WTC11 (cell line): ENCODE results near the gene UBD. TPM values are rescaled to one million over a fixed set of nuclear protein-coding genes. Genes with fewer than 3 reads are reported as not detected.

ENCODE experiments used
- ATAC-seq: fragments of 200-7000 bp; cut with Tn5 transposase; 2 replicates; pipeline ENCODE4 v1.10.0; 2021; ENCODE audit warnings: mild to moderate bottlenecking, moderate library complexity
- CTCF ChIA-PET: fragments of 300-600 bp; sonication (Branson Sonifier 250); formaldehyde crosslinking; loops from one replicate; lab custom pipeline; 2021; ENCODE audit warnings: antibody characterized with exemption; lab: Charles Lee
- POLR2A ChIA-PET: fragments of 350-600 bp; sonication (Branson Sonifier 250); formaldehyde crosslinking; loops from one replicate; lab custom pipeline; 2021; ENCODE audit warnings: antibody characterized with exemption; lab: Charles Lee
- DNase-seq: peaks from one replicate; pipeline ENCODE4 v3.0.0; 2021; ENCODE audit warnings: low spot score
- H3K27ac Mint-ChIP-seq: 2 replicates; pipeline ENCODE4 v1.8.0; 2021; ENCODE audit warnings: mixed read lengths
- H3K27me3 Mint-ChIP-seq: 2 replicates; pipeline ENCODE4 v1.8.0; 2021; ENCODE audit warnings: low read depth, mild to moderate bottlenecking, moderate library complexity, mixed read lengths
- H3K36me3 Mint-ChIP-seq: 2 replicates; pipeline ENCODE4 v1.8.0; 2021; ENCODE audit warnings: mixed read lengths
- H3K4me1 Mint-ChIP-seq: 2 replicates; pipeline ENCODE4 v1.8.0; 2022; ENCODE audit warnings: mixed read lengths
- H3K4me3 Mint-ChIP-seq: 2 replicates; pipeline ENCODE4 v1.8.0; 2021; ENCODE audit warnings: mild to moderate bottlenecking, moderate library complexity, mixed read lengths
- H3K9me3 Mint-ChIP-seq: 2 replicates; pipeline ENCODE4 v1.8.0; 2021; ENCODE audit warnings: mixed read lengths
- ATF2 ChIP-seq: sonication (generic); formaldehyde crosslinking; IDR thresholded peaks from 2 replicates; pipeline ENCODE4 v1.8.1; 2022; ENCODE audit warnings: low read depth, missing genetic modification reagents, borderline replicate concordance
- CDX4 ChIP-seq: fragments of 250-450 bp; sonication (Bioruptor Pico); IDR thresholded peaks from 2 replicates; pipeline ENCODE4 v1.9.0; 2021; ENCODE audit warnings: moderate library complexity, mild to moderate bottlenecking, inconsistent platforms, borderline replicate concordance
- ELF4 ChIP-seq: sonication (generic); formaldehyde crosslinking; IDR thresholded peaks from 2 replicates; pipeline ENCODE4 v1.8.1; 2022; ENCODE audit warnings: low read depth, mild to moderate bottlenecking, moderate library complexity, missing genetic modification reagents
- ETV6 ChIP-seq: sonication (generic); formaldehyde crosslinking; IDR thresholded peaks from 2 replicates; pipeline ENCODE4 v1.8.1; 2022; ENCODE audit warnings: mild to moderate bottlenecking, missing genetic modification reagents
- FOXJ3 ChIP-seq: sonication (generic); formaldehyde crosslinking; IDR thresholded peaks from 2 replicates; pipeline ENCODE4 v1.9.0; 2021; ENCODE audit warnings: missing genetic modification reagents, mild to moderate bottlenecking, borderline replicate concordance
- FOXK1 ChIP-seq: sonication (generic); formaldehyde crosslinking; IDR thresholded peaks from 2 replicates; pipeline ENCODE4 v1.8.0; 2022; ENCODE audit warnings: mild to moderate bottlenecking, moderate library complexity, missing genetic modification reagents
- GTF2I ChIP-seq: fragments of 250-450 bp; sonication (Bioruptor Pico); conservative IDR thresholded peaks from 2 replicates; pipeline ENCODE4 v1.4.0; 2021; ENCODE audit warnings: mild to moderate bottlenecking
- KAT7 ChIP-seq: sonication (generic); formaldehyde crosslinking; IDR thresholded peaks from 2 replicates; pipeline ENCODE4 v1.8.1; 2023; ENCODE audit warnings: missing genetic modification reagents, mild to moderate bottlenecking, borderline replicate concordance
- MAX ChIP-seq: sonication (generic); formaldehyde crosslinking; IDR thresholded peaks from 2 replicates; pipeline ENCODE4 v1.8.0; 2022; ENCODE audit warnings: mild to moderate bottlenecking, missing genetic modification reagents
- NFATC4 ChIP-seq: fragments of 250-450 bp; sonication (Bioruptor Pico); IDR thresholded peaks from 2 replicates; pipeline ENCODE4 v1.9.0; 2021; ENCODE audit warnings: mild to moderate bottlenecking
- OVOL2 ChIP-seq: fragments of 250-450 bp; sonication (Bioruptor Pico); IDR thresholded peaks from 2 replicates; pipeline ENCODE4 v1.9.0; 2021; ENCODE audit warnings: mild to moderate bottlenecking, borderline replicate concordance
- PRDM15 ChIP-seq: sonication (generic); formaldehyde crosslinking; IDR thresholded peaks from 2 replicates; pipeline ENCODE4 v1.8.0; 2022; ENCODE audit warnings: missing genetic modification reagents
- PRRX2 ChIP-seq: fragments of 250-450 bp; sonication (Bioruptor Pico); IDR thresholded peaks from 2 replicates; pipeline ENCODE4 v1.8.0; 2021; ENCODE audit warnings: mild to moderate bottlenecking
- SMAD3 ChIP-seq: sonication (generic); formaldehyde crosslinking; IDR thresholded peaks from 2 replicates; pipeline ENCODE4 v1.8.0; 2022; ENCODE audit warnings: missing genetic modification reagents, mild to moderate bottlenecking, borderline replicate concordance
- ZNF121 ChIP-seq: sonication (generic); formaldehyde crosslinking; IDR thresholded peaks from 2 replicates; pipeline ENCODE4 v1.8.0; 2023; ENCODE audit warnings: missing genetic modification reagents
- ZNF219 ChIP-seq: sonication (generic); formaldehyde crosslinking; IDR thresholded peaks from 2 replicates; pipeline ENCODE4 v1.8.0; 2023; ENCODE audit warnings: missing genetic modification reagents, mild to moderate bottlenecking, borderline replicate concordance
- ZNF281 ChIP-seq: sonication (generic); formaldehyde crosslinking; IDR thresholded peaks from 2 replicates; pipeline ENCODE4 v1.8.0; 2023; ENCODE audit warnings: mild to moderate bottlenecking, missing genetic modification reagents
- ZNF416 ChIP-seq: fragments of 250-450 bp; sonication (Bioruptor Pico); IDR thresholded peaks from 2 replicates; pipeline ENCODE4 v1.9.0; 2021; ENCODE audit warnings: mild to moderate bottlenecking, inconsistent platforms
- ZNF425 ChIP-seq: fragments of 250-450 bp; sonication (Bioruptor Pico); conservative IDR thresholded peaks from 2 replicates; pipeline ENCODE4 v1.9.0; 2021; ENCODE audit warnings: mild to moderate bottlenecking
- total RNA-seq: library from RNA; stranded (reverse); gene quantifications from 3 replicates; pipeline ENCODE4 v1.2.3, GENCODE V29; 2021

The UBD gene
- total RNA-seq, 1 experiment from 2014 or later = 0.15 TPM

GRCh38 chr6:29527564-29527963 lies 32.0 kb downstream of the UBD start:
- POLR2A ChIA-PET = no interaction called here
- no peak overlapping the region for H3K27ac Mint-ChIP-seq
- no peak overlapping the region for H3K4me3 Mint-ChIP-seq
- DNase-seq (no peak), ATAC-seq (no peak)
- TF ChIP-seq ATF2 (CRISPR knock-in tag) = no peak
- no peak for TF ChIP-seq PRRX2 (CRISPR knock-in tag)
- TF ChIP-seq ZNF219 (CRISPR knock-in tag) = no peak
- no peak for TF ChIP-seq PRDM15
- no peak for TF ChIP-seq FOXK1
- H3K9me3 Mint-ChIP-seq = peaks cover 32% of the 10 kb centered on the region
- CTCF ChIA-PET = interaction anchor here (1.1 kb wide), 1 partner anchor 126 kb away, joined by 3 read pairs; no protein-coding TSS in a partner anchor
- peaks cover 20% of the 10 kb centered on the region for H3K36me3 Mint-ChIP-seq
- peaks cover 20% of the 10 kb centered on the region for H3K4me1 Mint-ChIP-seq
- no peaks in the 10 kb centered on the region for H3K27me3 Mint-ChIP-seq

- ATAC-seq (no peak), DNase-seq (no peak)
- H3K27ac Mint-ChIP-seq = no peak overlapping the region
- H3K4me1 Mint-ChIP-seq = peaks cover 20% of the 10 kb centered on the region
- H3K9me3 Mint-ChIP-seq = peaks cover 36% of the 10 kb centered on the region
- no peak overlapping the region for H3K4me3 Mint-ChIP-seq
- H3K27me3 Mint-ChIP-seq = no peaks in the 10 kb centered on the region
- TF ChIP-seq CDX4 (CRISPR knock-in tag) (no peak), ELF4 (CRISPR knock-in tag) (no peak), ZNF425 (CRISPR knock-in tag) (no peak), KAT7 (no peak), SMAD3 (CRISPR knock-in tag) (no peak), FOXJ3 (CRISPR knock-in tag) (no peak), NFATC4 (CRISPR knock-in tag) (no peak), MAX (CRISPR knock-in tag) (no peak), GTF2I (CRISPR knock-in tag) (no peak), ZNF416 (CRISPR knock-in tag) (no peak), PRDM15 (no peak), FOXK1 (no peak), ZNF121 (CRISPR knock-in tag) (no peak), ZNF281 (CRISPR knock-in tag) (no peak), ETV6 (no peak), OVOL2 (CRISPR knock-in tag) (no peak)
- ChIA-PET CTCF (interaction anchor here (1.1 kb wide), 1 partner anchor 127 kb away, joined by 3 read pairs; no protein-coding TSS in a partner anchor), POLR2A (no interaction called here)
- H3K36me3 Mint-ChIP-seq = peaks cover 20% of the 10 kb centered on the region
Measured at GRCh38 chr6:29527126-29527525, 32.4 kb downstream of the UBD start.
